Fibroblast of skin of left quadriceps (primary cell): Measurements from ENCODE around the gene TRABD2A.
"Not testable (repeated sequence)": the region's sequence is repeated elsewhere in the genome, so short reads cannot be mapped to it uniquely, and the experiment has no call there.

ENCODE experiments used
- DNase-seq, 2 experiments: peaks; one replicate each; pipeline ENCODE4 v3.0.0-alpha.2; 2013; ENCODE audit warnings: low read depth in 2 of 2

The TRABD2A gene, protein sequence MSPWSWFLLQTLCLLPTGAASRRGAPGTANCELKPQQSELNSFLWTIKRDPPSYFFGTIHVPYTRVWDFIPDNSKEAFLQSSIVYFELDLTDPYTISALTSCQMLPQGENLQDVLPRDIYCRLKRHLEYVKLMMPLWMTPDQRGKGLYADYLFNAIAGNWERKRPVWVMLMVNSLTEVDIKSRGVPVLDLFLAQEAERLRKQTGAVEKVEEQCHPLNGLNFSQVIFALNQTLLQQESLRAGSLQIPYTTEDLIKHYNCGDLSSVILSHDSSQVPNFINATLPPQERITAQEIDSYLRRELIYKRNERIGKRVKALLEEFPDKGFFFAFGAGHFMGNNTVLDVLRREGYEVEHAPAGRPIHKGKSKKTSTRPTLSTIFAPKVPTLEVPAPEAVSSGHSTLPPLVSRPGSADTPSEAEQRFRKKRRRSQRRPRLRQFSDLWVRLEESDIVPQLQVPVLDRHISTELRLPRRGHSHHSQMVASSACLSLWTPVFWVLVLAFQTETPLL

DNA sequence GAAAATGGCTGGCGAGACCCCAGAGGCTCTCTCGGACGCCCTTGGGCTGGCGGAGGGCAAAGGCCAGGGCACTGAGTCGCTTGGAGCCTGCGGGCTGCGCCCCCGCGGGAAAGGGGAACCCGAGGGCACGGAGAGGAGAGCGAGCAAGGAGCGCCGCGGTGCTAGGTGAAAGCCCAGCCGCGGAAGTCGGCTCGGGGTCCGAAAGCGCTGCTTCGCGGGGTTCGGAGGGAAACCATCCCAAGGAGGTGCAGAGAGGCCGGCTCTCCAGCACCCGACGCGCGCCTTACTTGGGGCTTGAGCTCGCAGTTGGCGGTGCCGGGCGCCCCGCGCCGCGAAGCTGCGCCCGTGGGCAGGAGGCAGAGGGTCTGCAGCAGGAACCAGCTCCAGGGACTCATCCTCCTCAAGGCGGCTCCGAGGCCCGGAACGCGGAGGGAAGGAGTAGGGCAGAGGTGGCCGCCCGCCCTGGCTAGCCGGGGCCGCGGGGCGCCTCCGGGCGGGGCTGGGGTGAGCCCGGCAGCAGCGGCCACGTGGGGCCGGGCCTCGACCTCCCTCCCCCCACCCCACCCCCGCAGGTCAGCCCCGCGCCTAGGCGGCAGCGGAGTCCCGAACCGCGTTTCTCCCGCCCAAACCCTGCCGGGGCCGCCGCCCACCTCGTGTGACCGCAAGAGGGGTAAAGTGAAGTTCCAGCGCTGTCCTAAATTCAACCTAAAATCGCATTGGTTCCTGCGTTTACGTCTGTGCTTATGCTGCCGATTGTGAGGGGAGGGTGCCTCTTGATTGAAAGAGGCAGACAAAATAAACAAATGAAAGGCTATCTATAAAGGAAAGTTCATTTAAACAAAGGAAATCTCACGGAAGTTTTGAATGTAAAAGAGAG lies at the start of gene TRABD2A:
Gene TRABD2A (minus strand): TSS at position 440 of the 877 bp plus-strand sequence. CDS start 45 bp downstream, at position 395.
- DNase-seq, result no peak

DNA sequence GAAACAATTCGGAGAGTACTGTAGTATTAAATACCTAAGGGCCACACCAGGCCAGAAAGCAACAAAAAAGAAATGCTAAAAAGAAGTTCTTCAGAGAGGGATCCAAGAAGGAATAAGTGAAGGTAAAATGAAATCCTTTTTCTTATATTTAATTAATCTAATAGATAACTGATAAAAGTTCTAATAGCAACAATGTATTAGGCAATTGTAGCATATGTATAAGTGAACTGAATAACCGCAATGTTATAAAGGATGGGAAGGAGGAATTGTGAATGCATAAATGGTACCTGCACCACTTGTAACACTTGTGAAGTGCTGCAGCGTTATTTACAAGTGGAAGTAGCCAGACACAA lies 46.4 kb upstream of the TRABD2A start:
- DNase-seq, result no peak

DNA sequence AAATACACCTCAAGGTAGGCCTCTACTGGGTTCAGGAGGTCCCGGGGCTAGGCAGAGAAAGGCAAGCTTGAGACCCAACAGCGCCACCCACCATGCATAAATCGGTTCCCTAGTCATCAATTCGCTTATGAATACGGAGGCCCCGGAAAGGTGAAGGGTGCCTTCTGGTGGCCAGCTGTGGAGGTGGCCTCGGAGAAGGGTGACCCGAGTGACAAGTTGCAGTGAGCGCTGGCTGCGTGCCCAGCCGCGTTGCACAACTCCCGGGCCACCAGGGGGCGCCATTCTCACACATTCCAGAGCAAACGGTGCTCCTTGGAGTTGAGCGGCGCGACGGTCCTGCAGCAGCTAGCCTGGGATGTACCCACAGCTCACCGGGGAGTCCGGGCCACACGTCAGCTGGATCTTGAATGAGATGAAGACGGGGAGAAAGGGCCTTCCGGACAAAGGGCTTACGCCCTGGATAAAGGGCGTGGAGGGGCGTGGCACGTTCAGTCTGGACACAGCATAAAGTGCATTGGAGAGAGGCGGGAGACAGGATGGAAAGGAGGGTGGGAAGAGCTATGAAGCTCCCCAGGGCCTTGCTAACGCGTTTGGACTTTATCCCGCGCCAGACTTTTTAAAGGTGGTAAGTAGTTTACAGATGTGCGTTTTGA lies 45.0 kb upstream of the TRABD2A start:
- DNase-seq, result peak; percentile 73 to 76

DNA sequence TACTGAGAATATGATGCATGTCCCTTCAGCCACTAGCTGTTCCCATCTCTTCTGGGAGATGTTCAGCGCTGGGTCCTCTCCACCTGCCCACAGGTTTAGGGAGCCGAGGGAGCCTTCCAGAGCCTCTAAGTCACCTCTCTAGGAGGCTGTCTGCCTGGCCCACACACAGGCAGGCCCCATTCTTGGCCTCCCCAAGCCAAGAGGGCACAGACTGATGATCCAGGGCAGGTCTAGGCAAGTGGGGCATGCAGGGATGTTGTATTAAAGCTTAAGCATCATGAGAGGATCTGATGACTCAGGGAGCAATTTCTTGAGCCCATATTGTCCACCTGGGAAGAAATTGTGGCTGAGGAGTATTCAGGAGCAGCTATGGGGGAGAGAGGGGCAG lies 44.4 kb upstream of the TRABD2A start:
- DNase-seq, result no peak

DNA sequence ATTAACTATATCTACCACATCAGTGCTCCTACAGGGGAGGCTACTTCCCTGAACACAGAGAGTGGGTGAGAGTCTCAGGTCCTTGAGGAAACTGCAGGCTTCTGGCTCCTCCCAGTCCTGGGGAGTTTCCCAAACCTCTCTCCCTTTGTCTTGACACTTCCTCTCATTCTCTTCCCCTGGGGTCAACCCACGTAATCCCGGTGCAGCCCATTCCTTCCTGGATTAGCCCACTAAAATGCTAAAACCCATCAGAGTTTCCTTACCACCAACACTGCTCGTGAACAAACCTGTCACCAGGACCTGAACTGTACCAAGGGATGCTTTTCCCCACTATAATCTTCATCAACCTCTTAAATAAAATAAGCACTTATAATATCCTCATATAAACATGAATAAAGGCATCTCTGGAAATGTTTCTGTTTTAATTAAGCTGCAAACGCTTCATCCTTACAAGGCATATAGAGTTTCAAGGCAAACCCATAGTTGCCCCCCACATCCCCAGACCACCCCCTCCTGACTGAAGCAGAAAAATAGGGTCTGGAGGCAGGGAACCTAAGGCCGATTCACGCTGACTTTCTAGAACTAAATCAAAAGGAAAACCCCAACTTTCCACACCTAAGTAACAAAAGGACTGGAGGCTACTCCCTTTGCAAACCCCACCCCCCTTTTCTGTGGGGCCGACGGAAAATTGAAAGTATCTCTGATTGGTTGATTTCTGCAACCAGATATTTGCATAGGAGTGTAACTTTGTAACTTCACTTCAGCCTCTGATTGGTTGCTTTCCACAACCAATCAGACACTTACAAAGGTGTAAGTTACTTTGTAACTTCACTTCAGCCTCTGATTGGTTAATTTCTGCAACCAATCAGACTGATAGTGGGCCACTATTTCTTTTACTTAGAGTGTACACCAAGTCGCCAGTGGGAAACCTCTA lies 43.6 kb upstream of the TRABD2A start:
- DNase-seq, result no peak

DNA sequence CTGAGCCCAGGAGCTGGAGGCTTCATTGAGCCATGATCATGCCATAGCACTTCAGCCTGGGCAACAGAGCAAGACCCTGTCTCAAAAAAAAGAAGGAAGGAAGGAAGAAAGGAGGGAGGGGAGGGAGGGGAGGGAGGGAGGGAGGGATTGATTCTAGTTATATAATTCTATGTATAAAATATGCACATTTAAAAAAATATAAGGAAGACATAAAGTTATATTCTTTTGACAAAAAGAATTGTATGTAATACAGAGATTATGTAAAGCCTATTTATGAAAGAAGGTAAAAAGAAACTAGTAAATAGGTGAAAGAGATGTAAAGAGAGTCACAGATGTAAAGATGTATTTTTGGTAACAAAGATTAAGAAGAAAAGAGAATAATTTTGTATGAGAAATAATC lies 42.1 kb upstream of the TRABD2A start:
- DNase-seq, result no peak

DNA sequence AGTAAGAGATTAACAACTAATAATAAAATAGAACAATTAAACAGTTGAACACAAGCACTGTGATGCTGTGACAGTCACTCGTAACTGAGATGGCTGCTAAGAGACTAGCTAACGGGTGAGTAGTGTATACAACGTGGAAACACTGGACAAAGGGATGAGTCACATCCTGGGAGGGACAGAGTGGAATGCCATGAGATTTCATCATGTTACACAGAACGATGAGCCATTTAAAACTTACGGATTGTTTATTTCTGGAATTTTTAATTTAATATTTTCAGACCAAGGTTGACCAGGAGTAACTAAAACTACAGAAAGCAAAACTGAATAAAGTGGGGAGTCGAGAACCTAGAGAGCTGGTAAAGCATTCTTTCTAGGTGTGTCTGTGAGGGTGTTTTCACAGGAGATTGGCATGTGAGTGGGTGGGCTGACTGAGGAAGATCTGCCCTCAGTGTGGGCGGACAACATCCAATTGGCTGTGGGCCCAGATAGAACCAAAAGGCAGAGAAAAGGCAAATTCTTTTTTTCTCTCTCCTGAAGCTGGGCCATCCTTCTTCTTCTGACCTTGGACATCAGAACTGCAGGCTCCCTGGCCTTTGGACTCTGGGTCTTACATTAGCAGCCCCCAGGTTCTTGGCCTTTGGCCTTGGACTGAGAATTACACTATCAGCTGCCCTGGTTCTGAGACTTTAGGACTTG lies 39.1 kb upstream of the TRABD2A start:
- DNase-seq, result peak; percentile 94 to 96

DNA sequence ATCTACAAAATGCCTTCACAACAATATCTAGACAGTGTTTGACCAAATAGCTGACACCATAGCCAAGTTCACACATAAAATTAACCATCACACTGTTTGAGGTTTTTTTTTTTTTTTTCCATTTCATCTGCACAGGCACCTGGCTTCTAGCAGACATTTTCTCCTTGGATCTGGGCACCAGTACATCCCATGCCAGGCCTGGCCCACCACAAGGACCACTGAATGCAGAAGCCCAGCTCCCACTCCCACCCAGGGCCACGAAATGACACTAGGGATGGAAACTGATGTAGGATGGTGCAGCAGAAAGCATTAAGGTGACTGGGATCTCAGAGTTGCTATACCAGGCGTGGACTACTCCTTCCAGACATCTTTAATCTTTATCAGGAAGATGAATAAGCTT lies 37.5 kb upstream of the TRABD2A start:
- no peak for DNase-seq

DNA sequence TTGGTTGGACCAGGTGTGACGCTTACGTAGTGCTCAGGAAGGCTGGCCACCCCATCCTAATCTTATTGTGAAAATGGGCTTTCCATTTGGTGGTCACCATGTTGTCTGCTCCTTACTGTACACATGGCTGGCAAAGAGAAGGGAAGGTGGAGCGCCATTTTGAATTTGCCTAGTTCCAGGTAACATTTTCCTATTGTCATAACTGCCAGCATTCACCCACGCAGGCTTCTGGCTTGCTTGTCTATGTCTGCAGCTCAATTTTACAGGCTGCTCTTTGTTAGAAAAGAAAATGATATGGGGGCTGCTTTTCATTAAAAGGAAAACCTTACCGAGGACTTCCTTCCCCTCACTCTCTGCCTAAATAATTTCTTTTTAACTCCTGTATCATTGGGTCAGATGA lies 36.9 kb upstream of the TRABD2A start:
- not testable (repeated sequence) for DNase-seq

DNA sequence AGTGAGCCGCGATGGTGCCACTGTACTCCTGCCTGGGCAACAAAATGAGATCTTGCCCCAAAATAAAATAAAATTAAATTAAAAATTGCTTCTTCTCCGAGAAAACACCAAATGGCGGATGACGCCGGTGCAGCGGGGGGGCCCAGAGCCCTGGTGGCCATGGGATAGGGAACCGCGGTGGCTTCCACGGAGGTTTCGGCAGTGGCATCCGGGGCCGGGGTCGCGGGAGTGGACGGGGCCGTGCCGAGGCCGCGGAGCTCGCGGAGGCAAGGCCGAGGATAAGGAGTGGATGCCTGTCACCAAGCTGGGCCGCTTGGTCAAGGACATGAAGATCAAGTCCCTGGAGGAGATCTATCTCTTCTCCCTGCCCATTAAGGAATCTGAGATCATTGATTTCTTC lies 34.8 kb upstream of the TRABD2A start:
- DNase-seq, result not testable (repeated sequence)

DNA sequence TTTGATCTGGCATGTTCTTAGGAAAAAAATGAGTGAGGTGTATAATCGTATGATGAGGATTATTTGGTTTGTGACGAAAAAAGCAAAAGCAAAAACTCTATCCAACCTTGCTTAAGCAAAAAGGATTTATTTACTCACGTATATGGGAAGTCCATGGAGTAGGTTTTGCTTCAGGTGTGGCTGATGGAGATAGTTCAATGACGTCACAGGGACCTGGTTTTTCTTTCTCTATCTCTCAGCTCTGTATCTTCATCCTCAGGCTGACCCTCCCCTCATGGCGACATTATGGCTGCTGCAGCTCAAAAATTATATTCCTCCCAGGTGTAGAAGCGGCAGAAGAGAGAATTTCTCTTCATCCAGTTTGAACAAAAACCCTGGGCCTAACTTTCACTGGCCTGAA lies 33.5 kb upstream of the TRABD2A start:
- DNase-seq, result no peak

DNA sequence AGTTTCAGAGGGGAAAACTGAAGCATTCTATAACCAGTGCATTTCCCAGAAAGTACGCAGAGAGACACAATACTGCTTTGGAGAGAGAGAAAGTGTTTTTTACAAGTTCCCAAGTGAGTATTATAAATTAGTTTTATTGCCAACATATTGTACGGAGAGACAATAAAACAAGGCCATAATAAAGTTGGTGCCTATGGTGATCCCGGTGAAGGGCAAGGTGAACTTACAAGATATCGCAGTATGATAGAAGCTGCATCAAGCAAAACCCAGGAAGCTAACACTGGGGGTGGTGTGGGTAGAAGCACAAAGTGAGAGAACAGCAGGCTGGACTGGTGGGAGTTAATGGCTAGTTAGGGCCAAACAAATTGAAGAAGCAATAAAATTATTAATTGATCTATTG lies 32.1 kb upstream of the TRABD2A start:
- DNase-seq, result no peak

DNA sequence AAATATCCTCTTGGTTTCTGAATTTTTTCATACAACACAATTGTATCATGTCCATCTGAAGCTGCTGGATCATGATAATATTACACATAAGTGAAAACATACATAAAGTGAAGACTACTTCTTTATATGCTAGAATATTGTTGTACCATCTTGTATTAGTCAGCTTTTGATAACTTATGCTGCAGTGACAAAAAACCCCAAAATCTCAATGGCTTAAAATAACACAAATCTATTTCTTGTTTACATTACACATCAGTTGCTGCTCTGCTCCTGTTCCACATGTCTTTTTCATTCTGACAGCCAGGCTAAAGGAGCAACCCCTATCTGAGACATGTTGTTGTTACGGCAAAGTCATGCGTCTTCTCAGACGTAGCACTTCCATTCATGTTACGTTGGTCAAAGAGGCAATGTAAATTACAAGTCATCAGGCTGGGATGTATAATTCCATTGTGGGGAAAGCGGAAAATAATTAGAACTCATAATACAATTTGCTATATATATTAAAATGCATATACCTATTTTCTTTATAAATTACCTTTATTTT lies 30.3 kb upstream of the TRABD2A start:
- no peak for DNase-seq

DNA sequence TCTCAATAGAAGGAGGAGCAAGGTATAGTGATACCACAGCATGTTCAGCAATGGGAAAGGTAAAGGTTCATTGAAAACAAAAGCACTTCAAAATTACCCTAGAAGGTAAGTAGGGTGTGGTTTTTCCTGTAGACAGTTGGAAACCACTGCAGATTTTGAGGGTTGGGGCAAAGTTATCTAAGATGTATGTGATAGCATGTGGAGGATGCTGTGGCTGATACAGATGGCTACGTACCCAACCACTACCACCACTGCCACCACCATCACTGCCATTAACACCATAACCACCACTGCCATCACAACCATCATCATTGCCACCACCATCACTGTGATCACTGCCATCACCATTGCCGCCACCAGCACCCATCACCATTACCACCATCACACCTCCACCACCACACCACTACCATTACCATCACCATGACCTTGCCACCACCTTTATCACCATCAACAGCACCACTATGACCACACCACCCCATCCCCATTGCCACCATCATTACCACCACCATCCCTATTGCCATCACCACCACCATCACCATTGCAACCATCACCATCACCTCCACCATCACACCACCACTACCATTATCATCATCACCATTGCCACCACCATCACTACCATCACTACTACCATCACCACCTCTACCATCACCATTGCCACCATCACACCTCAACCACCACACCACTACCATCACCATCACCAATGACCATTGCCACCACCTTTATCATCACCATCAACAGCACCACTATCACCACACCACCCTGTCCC lies 28.2 kb upstream of the TRABD2A start:
- DNase-seq, result no peak

DNA sequence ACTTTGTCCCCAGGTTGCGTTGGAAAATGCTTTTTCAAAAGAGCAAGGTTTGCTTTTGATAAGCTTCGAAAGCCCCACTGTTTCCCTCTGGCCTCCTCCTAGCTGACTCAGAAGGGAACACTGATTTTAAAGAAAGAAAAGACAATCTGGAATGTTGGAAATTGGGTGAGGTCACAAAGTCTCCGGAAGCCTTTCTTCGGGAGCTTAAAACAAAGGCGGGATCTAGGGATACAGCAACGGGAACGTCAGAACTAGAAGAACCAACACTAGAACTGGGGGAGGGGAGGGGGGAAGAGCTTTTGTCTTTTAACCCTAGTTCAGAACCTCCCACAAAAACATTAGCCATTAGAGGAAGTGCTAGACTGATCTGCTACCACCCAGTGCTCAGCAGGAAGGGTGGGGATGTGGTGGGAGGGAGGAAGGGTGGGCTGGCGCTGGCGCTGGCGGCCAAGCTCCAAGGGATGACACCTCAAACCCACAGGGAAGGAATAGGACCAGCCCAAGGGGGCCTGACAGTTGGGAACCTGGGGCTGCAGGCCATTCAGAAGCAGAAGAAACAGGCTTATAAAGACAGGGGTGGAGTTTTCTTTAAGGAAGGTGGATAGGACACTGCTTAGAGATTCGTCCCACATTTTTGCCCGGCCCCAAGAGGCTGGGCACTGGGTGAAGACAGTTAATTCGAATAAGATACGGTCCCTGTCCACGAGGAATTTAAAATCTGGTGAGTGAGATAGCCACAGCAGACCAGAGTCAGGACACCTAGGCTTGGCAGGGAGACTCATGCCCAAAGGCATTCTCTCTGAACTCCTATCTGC lies 26.2 kb upstream of the TRABD2A start:
- peak in 1 of 2 experiments; percentile 58 for DNase-seq

DNA sequence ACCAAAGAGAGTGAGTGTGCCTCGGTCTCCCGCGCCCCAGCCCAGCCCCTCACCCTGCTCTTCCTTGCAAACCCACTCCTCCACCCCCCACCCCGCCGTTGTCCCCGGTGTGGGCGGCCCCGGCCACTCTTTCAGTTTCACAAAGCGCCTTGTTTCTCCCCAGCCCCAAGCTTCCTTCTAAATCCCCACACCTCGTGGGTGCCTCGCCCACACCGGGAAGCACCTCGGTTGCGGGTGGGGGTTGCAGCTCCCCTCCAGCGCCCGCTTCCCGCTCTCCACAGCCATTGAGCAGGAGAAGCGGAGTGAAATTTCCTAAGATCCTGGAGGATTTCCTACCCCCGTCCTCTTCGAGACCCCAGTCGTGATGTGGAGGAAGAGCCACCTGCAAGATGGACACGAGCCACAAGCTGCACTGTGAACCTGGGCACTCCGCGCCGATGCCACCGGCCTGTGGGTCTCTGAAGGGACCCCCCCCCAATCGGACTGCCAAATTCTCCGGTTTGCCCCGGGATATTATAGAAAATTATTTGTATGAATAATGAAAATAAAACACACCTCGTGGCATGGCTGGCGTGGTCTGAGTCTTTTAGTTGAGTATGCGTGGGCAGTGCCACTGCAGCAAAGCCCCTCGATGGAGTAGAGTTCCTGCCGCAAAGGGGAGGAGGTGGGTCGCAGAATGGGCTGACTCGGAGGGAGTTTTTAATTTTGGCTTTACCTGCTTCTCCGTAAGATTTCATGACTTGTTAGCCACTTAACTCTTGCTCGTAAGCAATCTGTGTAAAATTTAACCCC lies 25.4 kb upstream of the TRABD2A start:
- DNase-seq, result no peak

DNA sequence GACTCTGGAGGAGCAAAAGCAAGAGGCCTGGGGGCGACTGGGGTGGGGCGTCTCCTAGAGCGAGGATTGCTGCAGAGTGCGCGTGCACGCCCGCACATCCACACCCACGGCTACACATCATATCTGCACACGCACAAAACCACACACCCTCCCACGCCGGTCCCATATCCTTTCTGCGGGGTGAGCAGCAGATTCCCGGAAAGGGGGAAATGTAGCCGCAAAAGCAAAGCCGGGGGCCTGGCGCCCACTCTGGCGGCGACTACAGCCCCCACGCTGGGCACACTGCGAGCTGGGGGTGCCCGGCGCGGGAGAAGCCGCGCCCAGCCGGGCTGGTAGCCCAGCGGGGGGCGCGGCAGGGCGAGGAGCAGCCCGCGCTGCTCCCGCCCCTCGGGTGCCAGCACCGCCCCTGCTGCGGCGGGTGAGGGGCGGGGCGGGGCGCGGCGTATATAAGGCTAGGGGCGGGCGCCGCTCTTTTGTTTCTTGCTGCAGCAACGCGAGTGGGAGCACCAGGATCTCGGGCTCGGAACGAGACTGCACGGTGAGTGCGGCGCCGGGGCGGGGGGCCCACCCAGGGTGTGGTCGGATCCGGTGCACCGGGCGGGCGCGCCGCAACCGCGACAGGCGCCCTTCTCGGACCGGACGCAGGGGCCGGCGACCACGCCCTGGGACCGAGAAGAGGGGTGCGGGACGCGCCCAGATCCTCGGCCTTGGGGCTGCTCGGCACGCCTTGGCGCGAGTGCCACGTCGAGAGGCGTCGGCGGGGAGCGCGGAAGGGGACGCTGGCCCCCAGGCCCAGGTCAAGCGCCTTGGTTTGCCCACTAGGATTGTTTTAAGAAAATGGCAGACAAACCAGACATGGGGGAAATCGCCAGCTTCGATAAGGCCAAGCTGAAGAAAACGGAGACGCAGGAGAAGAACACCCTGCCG lies 24.6 kb upstream of the TRABD2A start, which contains the start of gene TMSB10:
Gene TMSB10 (plus strand): TSS at position 476 of the 927 bp plus-strand sequence.
- peak; percentile 75 to 78 for DNase-seq
